IMR-90 (cell line): ENCODE data around the gene ERG. TPM values are rescaled to one million over a fixed set of nuclear protein-coding genes. Genes with fewer than 3 reads are reported as not detected.

Experiments
- ATAC-seq: fragments of 200-7000 bp; cut with Tn5 transposase; 2 replicates; pipeline ENCODE4 v1.9.1; 2020; ENCODE audit warnings: low read depth, mild to moderate bottlenecking, moderate library complexity
- BruUV-seq: library from RNA; stranded (reverse); fragments of 400-500 nt; replicated peaks from 2 replicates; lab custom pipeline; 2021; lab: Mats Ljungman, UMichigan
- CTCF ChIA-PET: fragments of 300-600 bp; formaldehyde crosslinking; extraction: SDS; loops from one replicate; lab custom pipeline; 2021; ENCODE audit warnings: antibody characterized with exemption; lab: Yijun Ruan, JAX
- POLR2A ChIA-PET: fragments of 300-600 bp; sonication (Branson Sonifier 250); formaldehyde crosslinking; loops from one replicate; lab custom pipeline; 2022; ENCODE audit warnings: antibody characterized with exemption; ENCODE audit not compliant: unreplicated experiment; lab: Charles Lee
- DNase-seq: peaks from one replicate; pipeline ENCODE4 v3.0.0; 2013
- H2AFZ ChIP-seq: replicated peaks from 2 replicates; pipeline ENCODE3; 2013; ENCODE audit warnings: low read length, mild to moderate bottlenecking; ENCODE audit not compliant: poor library complexity
- H2AK5ac ChIP-seq: 2 replicates; pipeline ENCODE4 v1.6.1; 2013; ENCODE audit warnings: low read depth, low read length, inconsistent platforms
- H2AK9ac ChIP-seq: replicated peaks from 2 replicates; pipeline ENCODE3; 2013; ENCODE audit warnings: mild to moderate bottlenecking, low read depth, low read length, moderate library complexity; ENCODE audit not compliant: poor library complexity
- H2BK120ac ChIP-seq: 2 replicates; pipeline ENCODE4 v1.6.1; 2013; ENCODE audit warnings: low read depth, low read length, inconsistent platforms
- H2BK15ac ChIP-seq: 3 replicates; pipeline ENCODE4 v1.6.1; 2013; ENCODE audit warnings: low read depth, low read length, inconsistent platforms
- H2BK20ac ChIP-seq: 2 replicates; pipeline ENCODE4 v1.6.1; 2013; ENCODE audit warnings: low read depth, mild to moderate bottlenecking, inconsistent platforms, low read length, moderate library complexity
- H2BK5ac ChIP-seq: 2 replicates; pipeline ENCODE4 v1.6.1; 2013; ENCODE audit warnings: mild to moderate bottlenecking, low read depth, low read length, inconsistent platforms; ENCODE audit not compliant: poor library complexity, severe bottlenecking
- H3K14ac ChIP-seq: replicated peaks from 2 replicates; pipeline ENCODE4 v1.6.1; 2013; ENCODE audit warnings: low read depth, low read length, inconsistent platforms
- H3K18ac ChIP-seq: 2 replicates; pipeline ENCODE4 v1.6.1; 2013; ENCODE audit warnings: low read depth, low read length, control low read depth
- H3K23ac ChIP-seq: 2 replicates; pipeline ENCODE4 v1.6.1; 2013; ENCODE audit warnings: low read depth, low read length, inconsistent platforms
- H3K27ac ChIP-seq: 2 replicates; pipeline ENCODE4 v1.5.1; 2013; ENCODE audit warnings: mild to moderate bottlenecking, control low read depth, low read length; ENCODE audit not compliant: insufficient read depth
- H3K27me3 ChIP-seq: 2 replicates; pipeline ENCODE4 v1.6.1; 2013; ENCODE audit warnings: low read length; ENCODE audit not compliant: control insufficient read depth, insufficient read depth
- H3K36me3 ChIP-seq: 2 replicates; pipeline ENCODE4 v1.6.1; 2013; ENCODE audit warnings: low read length, mixed read lengths; ENCODE audit not compliant: control insufficient read depth, insufficient read depth
- H3K4ac ChIP-seq: 2 replicates; pipeline ENCODE4 v1.6.1; 2013; ENCODE audit warnings: low read depth, low read length, inconsistent platforms
- H3K4me1 ChIP-seq: 2 replicates; pipeline ENCODE4 v1.6.1; 2013; ENCODE audit warnings: low read length, mixed read lengths; ENCODE audit not compliant: control insufficient read depth, insufficient read depth
- H3K4me2 ChIP-seq: 2 replicates; pipeline ENCODE4 v1.6.1; 2013; ENCODE audit warnings: low read depth, mild to moderate bottlenecking, control low read depth, low read length, moderate library complexity
- H3K4me3 ChIP-seq: 2 replicates; pipeline ENCODE4 v1.5.1; 2013; ENCODE audit warnings: low read depth, mild to moderate bottlenecking, control low read depth, low read length, moderate library complexity; ENCODE audit not compliant: insufficient read depth
- H3K56ac ChIP-seq: 2 replicates; pipeline ENCODE4 v1.6.1; 2013; ENCODE audit warnings: low read length, inconsistent platforms; ENCODE audit not compliant: insufficient read depth; ENCODE audit errors: extremely low read depth
- H3K79me1 ChIP-seq, 2 experiments: 2 replicates each; pipeline ENCODE4 v1.6.1; 2013; ENCODE audit warnings: low read length in 2 of 2, inconsistent platforms in 1 of 2, low read depth in 1 of 2
- H3K9ac ChIP-seq: 2 replicates; pipeline ENCODE4 v1.6.1; 2013; ENCODE audit warnings: low read depth, low read length, control low read depth
- H3K9me1 ChIP-seq: 2 replicates; pipeline ENCODE4 v1.6.1; 2013; ENCODE audit warnings: low read length, inconsistent platforms; ENCODE audit not compliant: insufficient read depth
- H3K9me3 ChIP-seq: 2 replicates; pipeline ENCODE4 v1.6.1; 2013; ENCODE audit warnings: low read length; ENCODE audit not compliant: control insufficient read depth, insufficient read depth
- H4K20me1 ChIP-seq: 2 replicates; pipeline ENCODE4 v1.6.1; 2013; ENCODE audit warnings: low read length, inconsistent platforms; ENCODE audit not compliant: insufficient read depth
- H4K5ac ChIP-seq: 2 replicates; pipeline ENCODE4 v1.6.1; 2013; ENCODE audit warnings: mild to moderate bottlenecking, low read depth, low read length, control low read depth
- H4K8ac ChIP-seq, 2 experiments: 2 replicates each; pipeline ENCODE4 v1.6.1; 2013; ENCODE audit warnings: low read depth in 2 of 2, low read length in 2 of 2, control low read depth in 1 of 2, inconsistent platforms in 1 of 2
- H4K91ac ChIP-seq: 2 replicates; pipeline ENCODE4 v1.6.1; 2013; ENCODE audit warnings: low read depth, low read length, inconsistent platforms; ENCODE audit not compliant: insufficient read depth
- BHLHE40 ChIP-seq: fragments of 150-350 bp; IDR thresholded peaks from 2 replicates; pipeline ENCODE4 v1.6.1; 2016; ENCODE audit warnings: mild to moderate bottlenecking, low read depth, low read length
- CHD1 ChIP-seq: IDR thresholded peaks from 2 replicates; pipeline ENCODE4 v1.6.1; 2012; ENCODE audit warnings: low read depth, low read length, improper control_type of control experiment
- CTCF ChIP-seq: conservative IDR thresholded peaks from 2 replicates; pipeline ENCODE4 v1.5.1; 2012; ENCODE audit warnings: mild to moderate bottlenecking, low read depth, low read length, improper control_type of control experiment
- FOS ChIP-seq: fragments of 150-350 bp; IDR thresholded peaks from 2 replicates; pipeline ENCODE4 v1.6.1; 2016; ENCODE audit warnings: low read depth, low read length
- MAFK ChIP-seq: IDR thresholded peaks from 2 replicates; pipeline ENCODE4 v1.6.1; 2012; ENCODE audit warnings: low read depth, low read length, improper control_type of control experiment
- MAZ ChIP-seq: IDR thresholded peaks from 2 replicates; pipeline ENCODE4 v1.6.1; 2012; ENCODE audit warnings: low read depth, mild to moderate bottlenecking, low read length, improper control_type of control experiment, moderate library complexity, borderline replicate concordance
- NFE2L2 ChIP-seq: fragments of 150-350 bp; IDR thresholded peaks from 2 replicates; pipeline ENCODE4 v1.6.1; 2016; ENCODE audit warnings: low read depth, mild to moderate bottlenecking, low read length
- POLR2A ChIP-seq: IDR thresholded peaks from 2 replicates; pipeline ENCODE4 v1.6.1; 2012; ENCODE audit warnings: mild to moderate bottlenecking, low read depth, low read length
- RCOR1 ChIP-seq: IDR thresholded peaks from 2 replicates; pipeline ENCODE4 v1.6.1; 2012; ENCODE audit warnings: mild to moderate bottlenecking, low read length, improper control_type of control experiment; ENCODE audit not compliant: insufficient replicate concordance
- RFX5 ChIP-seq: IDR thresholded peaks from 2 replicates; pipeline ENCODE4 v1.8.0; 2012; ENCODE audit warnings: low read depth, mild to moderate bottlenecking, low read length, moderate library complexity
- SMC3 ChIP-seq: fragments of 150-350 bp; IDR thresholded peaks from 2 replicates; pipeline ENCODE4 v1.6.1; 2016; ENCODE audit warnings: low read depth, mild to moderate bottlenecking, antibody characterized with exemption, low read length, moderate library complexity
- USF2 ChIP-seq: fragments of 150-350 bp; IDR thresholded peaks from 2 replicates; pipeline ENCODE4 v1.6.1; 2017; ENCODE audit warnings: mild to moderate bottlenecking, antibody characterized with exemption, low read length, low read depth
- WGBS, 2 experiments: methylation state at CpG; one replicate each; pipeline versions ENCODE4 v1.1.5 to v1.1.7; 2013; ENCODE audit warnings: missing lambda C conversion rate in 2 of 2; ENCODE audit not compliant: insufficient read length in 1 of 2; ENCODE audit errors: extremely low coverage in 2 of 2; 5-methylcytosine and 5-hydroxymethylcytosine counted together
- dilution Hi-C: fragments of 300-500 bp; cut with HindIII; formaldehyde crosslinking; loops from one replicate; pipeline ENCODE4 v1.14.3; 2018; ENCODE audit warnings: low sequenced_read_pairs; ENCODE audit not compliant: unreplicated experiment
- in situ Hi-C: fragments of 300-500 bp; cut with MboI; formaldehyde crosslinking; loops from 3 replicates; pipeline ENCODE4 v1.14.3; 2019; ENCODE audit warnings: low sequenced_read_pairs, inconsistent platforms, mixed read lengths
- intact Hi-C: fragments of 100-400 bp; cut with micrococcal nuclease; formaldehyde crosslinking; loops from 2 replicates; pipeline ENCODE4 v1.10.0; 2022
- polyA plus RNA-seq, 3 experiments: library from polyadenylated mRNA; depleted of rRNA; stranded (reverse); fragments of >200 nt; gene quantifications; 2 replicates each; pipeline ENCODE4 v1.2.3, GENCODE V29; 2012; ENCODE audit warnings: low replicate concordance in 1 of 3
- total RNA-seq: library from RNA; depleted of rRNA; stranded (reverse); fragments of >200 nt; gene quantifications from 2 replicates; pipeline ENCODE4 v1.2.3, GENCODE V29; 2012

The ERG gene
- total and polyA plus RNA-seq, 2 of the 4 experiments (the other 2 are of a cell fraction): not detected

- ATAC-seq (no peak), DNase-seq (no peak)
- H4K91ac ChIP-seq: peak overlapping the region; percentile 35; the same call in 1 of the 2 replicates
- no peaks in the 10 kb centered on the region for H4K20me1 ChIP-seq
- H3K36me3 ChIP-seq: no peaks in the 10 kb centered on the region
- intact Hi-C loops (no loop called here), dilution Hi-C loops (loop anchor here (25.0 kb wide), 1 partner anchor 138 kb away; no protein-coding TSS in a partner anchor), in situ Hi-C loops (loop anchor here (5.0 to 25.0 kb wide), 4 partner anchors 138 to 638 kb away; no protein-coding TSS in a partner anchor)
- no peak overlapping the region for H3K27ac ChIP-seq
- H2AFZ ChIP-seq: no peak overlapping the region
- peak overlapping the region; percentile 99 for H2AK5ac ChIP-seq
- peaks cover 14% of the 10 kb centered on the region for H3K4me1 ChIP-seq
- no peak overlapping the region for H3K4me2 ChIP-seq
- WGBS, 2 experiments: 100% methylated on average over 1 of the region's 2 CpGs; no CpG with 5 or more reads in 1 of the 2 experiments
- BruUV-seq: no TSS peak
- H3K9ac ChIP-seq: no peak overlapping the region
- H3K9me3 ChIP-seq: no peaks in the 10 kb centered on the region
- TF ChIP-seq POLR2A (no peak), SMC3 (no peak), USF2 (no peak), FOS (no peak), MAFK (no peak), CHD1 (no peak), NFE2L2 (no peak), BHLHE40 (no peak), RCOR1 (no peak), MAZ (no peak), RFX5 (no peak), CTCF (no peak)
- H4K8ac ChIP-seq: peak overlapping the region in 1 of 2 experiments; percentile 97; a peak in 2 of 4 replicates
- H3K23ac ChIP-seq: no peak overlapping the region
- no peak overlapping the region for H3K4me3 ChIP-seq
- H2BK15ac ChIP-seq: peak overlapping the region; percentile 98; the same call in 2 of the 3 replicates
- H2BK5ac ChIP-seq: no peak overlapping the region
- H2BK120ac ChIP-seq: peak overlapping the region; percentile 100
- H3K9me1 ChIP-seq: peaks cover 6% of the 10 kb centered on the region; the same call in 1 of the 2 replicates
- peaks cover 0 to 5% of the 10 kb centered on the region in 2 experiments; a peak in 1 of 4 replicates for H3K79me1 ChIP-seq
- no peak overlapping the region for H3K18ac ChIP-seq
- H3K27me3 ChIP-seq: no peaks in the 10 kb centered on the region
- ChIA-PET CTCF (interaction anchor here (1.6 to 4.7 kb wide), 3 partner anchors 131 to 675 kb away, joined by 5 to 48 read pairs (median 30); no protein-coding TSS in a partner anchor), POLR2A (no interaction called here)
- no peak overlapping the region for H4K5ac ChIP-seq
- H3K4ac ChIP-seq: peak overlapping the region; percentile 98
- no peak overlapping the region for H3K14ac ChIP-seq
- H3K56ac ChIP-seq: no peak overlapping the region
- H2AK9ac ChIP-seq: no peak overlapping the region
- H2BK20ac ChIP-seq: peak overlapping the region; percentile 100; the same call in 1 of the 2 replicates
Observed at GRCh38 chr21:38349977-38350376, 148.3 kb downstream of the ERG start.
